Measurements from ENCODE around the gene COL20A1. TPM values are rescaled to one million over a fixed set of nuclear protein-coding genes. Genes with fewer than 3 reads are reported as not detected.
"Not testable (repeated sequence)": the region's sequence is repeated elsewhere in the genome, so short reads cannot be mapped to it uniquely, and the experiment has no call there.

COL20A1 gene
- total RNA-seq, 1 experiment from 2014 or later: 0.97 TPM

- DNase-seq (ENCODE audit: low read depth): no peak
These were observed 40.4 kb downstream of the COL20A1 start for GRCh38 chr20:63333241-63333836.

GRCh38 chr20:63334356-63334755, 41.4 kb downstream of the COL20A1 start:
- DNase-seq (ENCODE audit: low read depth): no peak

DNA sequence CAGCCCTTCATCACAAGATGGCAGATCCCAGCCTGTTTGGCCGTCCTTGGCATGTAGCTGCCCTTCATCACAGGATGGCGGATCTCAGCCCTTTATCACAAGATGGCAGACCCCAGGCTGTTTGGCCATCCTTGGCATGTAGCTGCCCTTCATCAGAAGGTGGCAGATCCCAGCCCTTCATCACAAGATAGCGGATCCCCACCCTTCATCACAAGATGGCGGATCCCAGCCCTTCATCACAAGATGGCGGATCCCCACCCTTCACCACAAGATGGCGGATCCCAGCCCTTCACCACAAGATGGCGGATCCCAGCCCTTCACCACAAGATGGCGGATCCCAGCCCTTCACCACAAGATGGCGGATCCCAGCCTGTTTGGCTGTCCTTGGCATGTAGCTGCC, 42.1 kb downstream of the COL20A1 start:
- DNase-seq (ENCODE audit: low read depth): not testable (repeated sequence)

DNA sequence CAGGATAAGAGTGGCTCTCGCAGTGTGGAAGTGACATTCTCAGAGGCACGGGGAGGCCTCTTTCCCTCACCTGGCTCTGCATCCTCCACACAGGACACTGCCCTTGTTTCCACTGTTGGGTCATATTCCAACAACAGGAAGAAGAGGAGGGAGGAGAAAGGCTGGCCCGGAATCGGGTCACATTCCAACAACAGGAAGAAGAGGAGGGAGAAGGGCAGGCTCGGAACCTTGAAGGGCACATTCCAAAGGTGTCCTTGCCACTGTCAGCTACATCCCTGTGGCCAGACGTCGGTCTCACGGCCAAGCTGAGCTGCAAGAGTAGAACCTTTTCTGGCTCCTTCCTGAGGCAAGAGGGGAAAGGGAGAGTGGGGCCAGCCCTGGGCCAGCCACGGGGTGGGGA, 42.7 kb downstream of the COL20A1 start:
- DNase-seq (ENCODE audit: low read depth): no peak

- no peak for DNase-seq (ENCODE audit: low read depth)
These were observed 43.3 kb downstream of the COL20A1 start for GRCh38 chr20:63336232-63336752.

DNA sequence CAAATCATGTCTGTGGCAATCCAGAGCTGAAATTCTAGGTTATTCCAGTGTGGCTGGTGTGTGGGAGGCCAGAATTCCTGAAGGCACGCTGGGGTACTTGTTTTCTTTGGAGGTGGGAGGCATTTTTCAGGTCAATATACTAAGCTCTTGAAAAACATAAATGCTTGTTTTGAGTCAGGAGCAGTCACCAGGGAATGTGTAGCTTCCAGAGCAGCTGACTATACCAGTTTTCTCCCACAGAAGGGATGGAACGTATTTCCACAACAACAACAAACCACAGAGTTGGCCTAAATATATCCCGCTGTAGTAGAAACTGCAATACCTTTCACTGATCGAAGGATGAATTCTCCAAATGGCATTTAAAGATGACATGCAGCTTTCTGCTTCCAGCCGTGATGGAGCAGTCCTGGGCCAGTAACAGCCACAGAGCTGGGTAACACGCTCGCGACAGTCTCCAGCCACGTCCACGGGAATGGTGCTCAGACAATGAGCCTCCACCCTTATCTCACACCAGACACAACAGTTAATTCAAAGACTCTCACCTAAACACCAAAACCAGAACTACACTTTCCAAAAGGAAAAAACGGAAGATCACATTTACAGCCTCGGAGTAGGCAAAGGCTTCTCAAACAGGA, 44.9 kb downstream of the COL20A1 start:
- peak; percentile 27 for DNase-seq (ENCODE audit: low read depth)

- DNase-seq (ENCODE audit: low read depth): not testable (repeated sequence)
These were observed 46.4 kb downstream of the COL20A1 start for GRCh38 chr20:63339154-63340094.

GRCh38 chr20:63340158-63340688, 47.2 kb downstream of the COL20A1 start:
- not testable (repeated sequence) for DNase-seq (ENCODE audit: low read depth)

GRCh38 chr20:63342561-63343459, 49.8 kb downstream of the COL20A1 start:
- no peak for DNase-seq (ENCODE audit: low read depth)

- DNase-seq (ENCODE audit: low read depth): no peak
These were observed 50.8 kb downstream of the COL20A1 start for GRCh38 chr20:63343460-63344445.

DNA sequence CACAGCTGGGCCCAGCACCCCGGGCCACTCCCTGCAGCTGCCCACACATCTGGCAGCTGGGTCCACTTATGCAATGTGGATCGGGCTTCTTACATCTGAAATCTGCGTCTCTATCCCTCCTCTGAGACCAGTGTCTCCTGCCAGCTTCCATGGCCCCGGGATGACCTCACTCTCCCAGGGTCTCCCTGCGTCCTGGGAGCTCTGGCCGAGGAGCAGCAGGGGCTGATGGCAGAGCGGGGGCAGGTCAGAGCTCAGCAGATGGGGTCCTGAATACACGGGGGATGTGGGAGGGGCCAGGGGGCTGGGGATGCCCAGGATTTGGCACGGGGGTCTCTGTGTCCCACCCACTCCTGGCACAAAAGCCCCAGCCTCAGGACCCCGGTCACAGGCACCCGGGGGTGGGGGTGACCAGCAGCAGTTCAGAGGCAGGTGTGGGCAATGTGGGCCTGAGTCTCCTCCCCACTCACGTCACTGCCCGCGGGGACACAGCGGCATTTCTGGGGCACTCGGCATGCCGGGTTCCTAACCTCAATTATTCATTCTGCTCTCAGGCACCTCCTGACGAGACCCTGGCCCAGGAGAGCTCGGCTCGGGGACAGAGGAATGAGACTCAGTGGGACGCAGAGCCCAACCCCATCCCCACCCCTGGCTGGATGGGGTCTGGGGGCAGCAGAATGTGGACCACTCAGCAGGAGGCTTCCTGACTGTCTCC, 51.8 kb downstream of the COL20A1 start:
- DNase-seq (ENCODE audit: low read depth): no peak

DNA sequence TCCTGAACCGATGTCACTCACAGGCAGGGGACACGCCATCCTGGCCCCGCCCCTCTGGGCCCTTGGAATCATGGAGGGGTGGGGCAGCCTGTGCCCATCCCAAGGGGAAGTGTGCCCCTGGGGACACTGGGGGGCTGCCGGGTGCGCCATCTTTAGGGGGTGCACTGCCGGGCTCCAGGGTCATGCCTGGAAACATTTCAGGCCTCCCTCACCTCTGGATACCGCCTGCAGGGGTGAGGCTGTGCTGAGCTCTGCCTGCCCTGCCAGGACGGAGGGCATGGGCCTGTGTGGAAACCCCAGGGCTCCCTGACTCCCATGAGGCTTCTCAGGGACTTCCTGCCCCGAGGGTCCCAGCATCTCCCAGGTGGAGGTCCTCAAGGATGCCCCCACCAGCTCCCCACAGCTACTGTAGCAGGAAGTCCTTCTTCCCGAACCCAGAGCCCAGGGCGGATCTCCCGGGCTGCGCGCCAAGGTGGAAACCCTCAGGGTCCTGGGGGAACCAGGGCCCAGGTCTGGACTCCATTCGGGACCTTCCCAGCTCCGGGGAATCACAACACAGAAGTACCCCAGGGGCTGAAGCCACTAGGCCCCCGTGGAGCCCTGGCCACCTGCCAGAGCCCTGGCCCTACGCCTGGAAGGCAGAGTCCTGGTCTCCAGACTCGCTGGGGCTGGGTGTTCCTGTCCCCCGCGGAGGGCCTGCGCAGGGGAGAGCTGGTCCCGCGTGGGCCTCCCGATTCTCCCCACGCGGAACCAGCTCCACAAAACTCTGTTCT, 52.5 kb downstream of the COL20A1 start:
- peak; percentile 28 for DNase-seq (ENCODE audit: low read depth)

GRCh38 chr20:63346131-63347080, 53.4 kb downstream of the COL20A1 start:
- DNase-seq (ENCODE audit: low read depth): no peak

DNA sequence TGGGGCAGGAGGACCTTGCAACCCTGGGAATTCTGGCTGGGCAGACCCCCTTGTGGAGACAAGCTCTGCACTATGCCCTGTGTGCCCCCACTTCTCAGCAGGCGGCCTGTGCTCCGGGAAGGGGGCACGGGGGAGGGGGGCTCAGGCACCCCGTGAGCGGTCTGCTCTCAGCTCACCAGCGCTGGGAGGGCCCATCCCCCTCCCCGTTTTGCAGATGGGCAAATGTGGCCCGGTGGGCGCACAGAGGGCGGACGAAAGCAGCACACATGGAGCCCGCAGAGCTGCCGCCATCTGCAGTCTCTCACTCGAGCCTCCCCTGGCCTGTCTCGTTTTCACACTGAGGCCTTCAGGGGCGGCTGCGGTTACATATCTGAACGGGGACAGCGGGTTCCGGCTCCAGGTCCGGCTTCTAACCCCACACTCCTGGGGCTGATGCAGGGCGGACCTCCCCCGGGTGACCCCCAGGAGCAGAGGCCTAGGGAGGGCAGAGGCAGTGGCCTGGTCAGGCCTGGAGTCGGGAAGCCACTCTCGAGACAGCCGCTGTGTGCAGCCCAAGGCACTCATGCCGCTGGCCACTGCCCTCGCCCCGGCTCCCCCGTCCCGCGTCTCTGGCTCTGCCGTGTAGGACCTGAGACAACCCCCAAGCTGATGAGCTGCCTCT, 54.2 kb downstream of the COL20A1 start:
- no peak for DNase-seq (ENCODE audit: low read depth)

DNA sequence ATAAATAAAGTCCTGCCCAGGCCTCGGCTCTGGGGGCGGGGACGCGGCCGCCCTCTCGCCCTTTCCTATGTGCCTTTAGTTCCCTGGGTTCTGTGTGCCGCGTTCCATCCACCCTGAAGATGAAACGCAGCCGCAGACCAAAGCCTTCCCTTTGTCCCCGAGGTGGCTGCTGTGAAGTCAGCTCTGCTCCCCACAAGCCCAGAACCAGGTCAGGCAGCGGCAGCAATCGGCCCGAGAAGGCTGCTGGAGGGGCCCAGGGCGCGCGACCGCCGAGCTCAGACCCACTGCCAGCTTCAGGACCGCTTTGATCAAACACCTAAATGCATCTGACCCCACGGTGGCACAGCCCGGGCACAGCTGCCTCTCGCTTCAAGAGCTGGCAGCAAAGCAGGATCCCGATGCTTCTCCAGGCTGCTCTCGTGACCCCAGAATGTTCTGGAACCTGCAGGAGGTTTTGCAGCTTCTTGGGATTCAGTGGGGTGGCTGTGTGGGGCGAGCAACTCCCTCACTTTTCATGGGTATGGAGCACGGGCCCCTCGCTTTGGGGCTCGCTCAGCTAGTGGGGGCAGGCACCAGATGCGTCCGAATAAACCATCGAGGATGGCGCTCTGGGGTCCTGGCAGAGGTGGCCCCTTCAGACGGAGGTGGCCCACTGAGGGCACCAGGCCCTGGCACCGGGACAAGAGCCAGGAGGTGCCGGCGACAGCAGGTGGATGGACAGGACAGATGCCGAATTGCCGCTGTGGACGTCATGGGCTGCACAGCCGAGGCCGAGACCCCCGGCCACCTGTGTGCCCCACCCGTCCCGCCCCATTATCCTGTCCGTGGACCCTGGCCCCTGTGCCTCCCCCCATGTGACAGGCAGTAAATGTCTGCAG, 55.2 kb downstream of the COL20A1 start:
- no peak for DNase-seq (ENCODE audit: low read depth)

Data from Daoy (cell line).